Hair follicle dermal papilla cell (primary cell): ENCODE results near the gene UAP1L1. TPM values are rescaled to one million over a fixed set of nuclear protein-coding genes. Genes with fewer than 3 reads are reported as not detected.

Source experiments
- small RNA-seq: library from RNA; depleted of rRNA; stranded (forward); fragments of <200 nt; gene quantifications from one replicate; pipeline ENCODE3, GENCODE V24; 2012
- total RNA-seq: library from RNA; depleted of rRNA; stranded (reverse); fragments of >200 nt; gene quantifications from 2 replicates; pipeline ENCODE4 v1.2.3, GENCODE V29; 2012

The UAP1L1 gene
- total RNA-seq: 32.5 and 40.4 TPM in 2 replicates

GRCh38 chr9:137077010-137077747 is at the start of gene UAP1L1:
Gene UAP1L1, plus strand, starts transcription at chr9:137077517. Its CDS starts 16 bp downstream, at chr9:137077533.

GRCh38 chr9:137031904-137032640 is 45.2 kb upstream of the UAP1L1 start, which contains the start of gene FUT7:
Gene FUT7, minus strand, starts transcription at chr9:137032088. Its CDS starts 97 bp downstream, at chr9:137031991.

GRCh38 chr9:137046088-137046787 is 31.1 kb upstream of the UAP1L1 start, which contains the start of gene NPDC1:
Gene NPDC1, minus strand, starts transcription at chr9:137046177. Its CDS starts 188 bp downstream, at chr9:137045989.

GRCh38 chr9:137053944-137054931 is 23.1 kb upstream of the UAP1L1 start, which contains the start of gene ENTPD2:
Gene ENTPD2, minus strand, starts transcription at chr9:137054061. Its CDS starts 64 bp downstream, at chr9:137053997.

GRCh38 chr9:137070201-137070905 is 7.0 kb upstream of the UAP1L1 start, which contains the start of gene SAPCD2:
Gene SAPCD2, minus strand, starts transcription at chr9:137070557. Its CDS starts 97 bp downstream, at chr9:137070460.

GRCh38 chr9:137086531-137087408 is 9.5 kb downstream of the UAP1L1 start, which contains the start of gene MAN1B1:
Gene MAN1B1, plus strand, starts transcription at chr9:137086985. Its CDS starts 15 bp downstream, at chr9:137087000.

GRCh38 chr9:137114613-137115393 is 37.5 kb downstream of the UAP1L1 start, which contains the start of gene DPP7:
Gene DPP7, minus strand, starts transcription at chr9:137114733. Its CDS starts 20 bp downstream, at chr9:137114713.

Small RNA genes within 50 kb of the gene (small RNA-seq; reads per million reads assigned to genes)
- gene RF00153: not detected

Other genes starting within 250 kb of the UAP1L1 start
- 0.85 and 0.97 TPM in 2 replicates for gene AJM1, start 235.0 kb upstream of the UAP1L1 start, total RNA-seq
- 49.8 and 55.1 TPM in 2 replicates for gene PHPT1, start 228.1 kb upstream of the UAP1L1 start, total RNA-seq
- 1.1 and 1.9 TPM in 2 replicates for gene MAMDC4, start 225.2 kb upstream of the UAP1L1 start, total RNA-seq
- 119 and 175 TPM in 2 replicates for gene EDF1, start 211.2 kb upstream of the UAP1L1 start, total RNA-seq
- 6.6 and 6.8 TPM in 2 replicates for gene TRAF2, start 191.0 kb upstream of the UAP1L1 start, total RNA-seq
- 133 and 152 TPM in 2 replicates for gene FBXW5, start 132.8 kb upstream of the UAP1L1 start, total RNA-seq
- 1.1 TPM in 1 of 2 replicates, not detected in the other for gene C8G, start 132.3 kb upstream of the UAP1L1 start, total RNA-seq
- 0.24 TPM in 1 of 2 replicates, not detected in the other for gene LCN12, start 125.2 kb upstream of the UAP1L1 start, total RNA-seq
- gene PTGDS, start 100.0 kb upstream of the UAP1L1 start, total RNA-seq: 16.9 and 20.2 TPM in 2 replicates
- 2.4 and 3.5 TPM in 2 replicates for gene LCNL1, start 94.5 kb upstream of the UAP1L1 start, total RNA-seq
- 7.3 and 8.5 TPM in 2 replicates for gene PAXX, start 85.1 kb upstream of the UAP1L1 start, total RNA-seq
- 0.32 and 2.4 TPM in 2 replicates for gene CLIC3, start 80.9 kb upstream of the UAP1L1 start, total RNA-seq
- 11.9 and 15.1 TPM in 2 replicates for gene ABCA2, start 49.3 kb upstream of the UAP1L1 start, total RNA-seq
- not detected in 2 replicates for gene FUT7, start 45.4 kb upstream of the UAP1L1 start, total RNA-seq
- 4.7 and 6.9 TPM in 2 replicates for gene NPDC1, start 31.3 kb upstream of the UAP1L1 start, total RNA-seq
- gene ENTPD2, start 23.5 kb upstream of the UAP1L1 start, total RNA-seq: not detected in 2 replicates
- 1.6 and 1.8 TPM in 2 replicates for gene SAPCD2, start 7.0 kb upstream of the UAP1L1 start, total RNA-seq
- gene MAN1B1, start 9.5 kb downstream of the UAP1L1 start, total RNA-seq: 81.1 and 82.9 TPM in 2 replicates
- 68.4 and 81.5 TPM in 2 replicates for gene DPP7, start 37.2 kb downstream of the UAP1L1 start, total RNA-seq
- 0.12 TPM in 1 of 2 replicates, not detected in the other for gene GRIN1, start 61.6 kb downstream of the UAP1L1 start, total RNA-seq
- gene LRRC26, start 92.5 kb downstream of the UAP1L1 start, total RNA-seq: not detected in 2 replicates
- gene TMEM210, start 94.5 kb downstream of the UAP1L1 start, total RNA-seq: not detected in 2 replicates
- 23.5 and 23.8 TPM in 2 replicates for gene ANAPC2, start 111.0 kb downstream of the UAP1L1 start, total RNA-seq
- 46.1 and 55.9 TPM in 2 replicates for gene SSNA1, start 111.2 kb downstream of the UAP1L1 start, total RNA-seq
- gene TPRN, start 123.2 kb downstream of the UAP1L1 start, total RNA-seq: 8.9 and 9.4 TPM in 2 replicates
- 32.1 and 32.4 TPM in 2 replicates for gene TMEM203, start 128.1 kb downstream of the UAP1L1 start, total RNA-seq
- 5.1 and 6.8 TPM in 2 replicates for gene NDOR1, start 128.2 kb downstream of the UAP1L1 start, total RNA-seq
- gene RNF208, start 144.7 kb downstream of the UAP1L1 start, total RNA-seq: 0.16 and 0.85 TPM in 2 replicates
- 0.32 and 0.73 TPM in 2 replicates for gene CYSRT1, start 147.7 kb downstream of the UAP1L1 start, total RNA-seq
- 0.16 TPM in 1 of 2 replicates, not detected in the other for gene RNF224, start 150.0 kb downstream of the UAP1L1 start, total RNA-seq
- gene SLC34A3, start 153.4 kb downstream of the UAP1L1 start, total RNA-seq: under 0.01 TPM in 1 of 2 replicates, not detected in the other
- 123 and 132 TPM in 2 replicates for gene TUBB4B, start 163.8 kb downstream of the UAP1L1 start, total RNA-seq
- gene STPG3, start 173.8 kb downstream of the UAP1L1 start, total RNA-seq: not detected in 2 replicates
- 56.8 and 59.1 TPM in 2 replicates for gene NELFB, start 177.8 kb downstream of the UAP1L1 start, total RNA-seq
- 4.9 and 6.8 TPM in 2 replicates for gene TOR4A, start 200.2 kb downstream of the UAP1L1 start, total RNA-seq
- not detected in 2 replicates for gene NRARP, start 224.8 kb downstream of the UAP1L1 start, total RNA-seq